SK-N-SH (cell line): ENCODE measurements around the gene SIGLEC8.

ENCODE experiments used
- EZH2phosphoT487 ChIP-seq: fragments of 200-600 bp; sonication (generic); IDR thresholded peaks from 2 replicates; pipeline ENCODE4 v1.6.1; 2017; ENCODE audit warnings: low read depth, mixed run types, mild to moderate bottlenecking, antibody characterized with exemption, moderate library complexity, borderline replicate concordance
- GATA2 ChIP-seq: sonication (generic); formaldehyde crosslinking; IDR thresholded peaks from 2 replicates; pipeline ENCODE4 v1.5.0; 2020; ENCODE audit warnings: mild to moderate bottlenecking, missing genetic modification reagents
- MEF2A ChIP-seq: IDR thresholded peaks from 2 replicates; pipeline ENCODE4 v1.4.0; 2012; ENCODE audit warnings: low read depth, borderline replicate concordance
- MXI1 ChIP-seq: IDR thresholded peaks from 2 replicates; pipeline ENCODE4 v1.6.1; 2012; ENCODE audit warnings: mild to moderate bottlenecking, low read depth, low read length, improper control_type of control experiment
- RAD21 ChIP-seq: IDR thresholded peaks from 2 replicates; pipeline ENCODE4 v1.6.1; 2012; ENCODE audit warnings: mild to moderate bottlenecking, low read length
- RFX5 ChIP-seq: IDR thresholded peaks from 2 replicates; pipeline ENCODE4 v1.6.1; 2012; ENCODE audit warnings: mild to moderate bottlenecking, improper control_type of control experiment, low read length
- SIN3A ChIP-seq: IDR thresholded peaks from 2 replicates; pipeline ENCODE4 v1.6.1; 2012; ENCODE audit warnings: low read depth, mild to moderate bottlenecking, low read length, moderate library complexity, borderline replicate concordance
- TCF12 ChIP-seq: IDR thresholded peaks from 2 replicates; pipeline ENCODE4 v1.4.0; 2012
- YY1 ChIP-seq: IDR thresholded peaks from 2 replicates; pipeline ENCODE4 v1.4.0; 2012; ENCODE audit warnings: low read depth, mild to moderate bottlenecking
- TF ChIP-seq, protein P1 (sequence below): fragments of 200-600 bp; sonication (generic); IDR thresholded peaks from 2 replicates; pipeline ENCODE4 v1.6.1; 2017; ENCODE audit warnings: antibody characterized with exemption, mild to moderate bottlenecking, moderate library complexity
- TF ChIP-seq, protein P2 (sequence below): IDR thresholded peaks from 2 replicates; pipeline ENCODE4 v1.6.1; 2012; ENCODE audit warnings: mild to moderate bottlenecking, low read depth, low read length, moderate library complexity
- TF ChIP-seq, protein P3 (sequence below): IDR thresholded peaks from 2 replicates; pipeline ENCODE4 v1.4.0; 2012; ENCODE audit warnings: low read depth, borderline replicate concordance
- TF ChIP-seq, protein P4 (sequence below): IDR thresholded peaks from 2 replicates; pipeline ENCODE4 v1.4.0; 2012; ENCODE audit warnings: low read depth

DNA sequence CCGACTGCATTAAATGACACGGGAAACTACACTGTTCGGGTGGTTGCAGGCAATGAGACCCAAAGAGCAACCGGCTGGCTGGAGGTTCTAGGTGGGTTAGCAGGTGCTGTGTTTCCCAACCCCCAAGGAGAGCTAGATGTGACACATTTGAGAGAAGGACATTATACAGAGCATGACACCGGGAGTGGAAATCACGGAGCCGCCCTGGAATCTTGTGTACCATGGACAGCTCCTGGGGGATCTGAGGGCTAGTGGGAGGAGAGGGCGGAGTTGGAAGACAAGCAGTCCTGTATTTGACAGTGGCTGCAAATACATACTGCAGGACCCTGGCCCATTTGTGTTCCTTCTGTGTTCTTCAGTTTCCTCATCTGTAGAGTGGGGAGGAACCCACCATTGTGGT, 22.3 kb upstream of the SIGLEC8 start:
- no peak for TF ChIP-seq RAD21
- TF ChIP-seq, protein P1, sequence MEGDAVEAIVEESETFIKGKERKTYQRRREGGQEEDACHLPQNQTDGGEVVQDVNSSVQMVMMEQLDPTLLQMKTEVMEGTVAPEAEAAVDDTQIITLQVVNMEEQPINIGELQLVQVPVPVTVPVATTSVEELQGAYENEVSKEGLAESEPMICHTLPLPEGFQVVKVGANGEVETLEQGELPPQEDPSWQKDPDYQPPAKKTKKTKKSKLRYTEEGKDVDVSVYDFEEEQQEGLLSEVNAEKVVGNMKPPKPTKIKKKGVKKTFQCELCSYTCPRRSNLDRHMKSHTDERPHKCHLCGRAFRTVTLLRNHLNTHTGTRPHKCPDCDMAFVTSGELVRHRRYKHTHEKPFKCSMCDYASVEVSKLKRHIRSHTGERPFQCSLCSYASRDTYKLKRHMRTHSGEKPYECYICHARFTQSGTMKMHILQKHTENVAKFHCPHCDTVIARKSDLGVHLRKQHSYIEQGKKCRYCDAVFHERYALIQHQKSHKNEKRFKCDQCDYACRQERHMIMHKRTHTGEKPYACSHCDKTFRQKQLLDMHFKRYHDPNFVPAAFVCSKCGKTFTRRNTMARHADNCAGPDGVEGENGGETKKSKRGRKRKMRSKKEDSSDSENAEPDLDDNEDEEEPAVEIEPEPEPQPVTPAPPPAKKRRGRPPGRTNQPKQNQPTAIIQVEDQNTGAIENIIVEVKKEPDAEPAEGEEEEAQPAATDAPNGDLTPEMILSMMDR: no peak
- TF ChIP-seq GATA2: no peak
- TF ChIP-seq EZH2phosphoT487: no peak
- TF ChIP-seq MEF2A: no peak
- TF ChIP-seq, protein P2, sequence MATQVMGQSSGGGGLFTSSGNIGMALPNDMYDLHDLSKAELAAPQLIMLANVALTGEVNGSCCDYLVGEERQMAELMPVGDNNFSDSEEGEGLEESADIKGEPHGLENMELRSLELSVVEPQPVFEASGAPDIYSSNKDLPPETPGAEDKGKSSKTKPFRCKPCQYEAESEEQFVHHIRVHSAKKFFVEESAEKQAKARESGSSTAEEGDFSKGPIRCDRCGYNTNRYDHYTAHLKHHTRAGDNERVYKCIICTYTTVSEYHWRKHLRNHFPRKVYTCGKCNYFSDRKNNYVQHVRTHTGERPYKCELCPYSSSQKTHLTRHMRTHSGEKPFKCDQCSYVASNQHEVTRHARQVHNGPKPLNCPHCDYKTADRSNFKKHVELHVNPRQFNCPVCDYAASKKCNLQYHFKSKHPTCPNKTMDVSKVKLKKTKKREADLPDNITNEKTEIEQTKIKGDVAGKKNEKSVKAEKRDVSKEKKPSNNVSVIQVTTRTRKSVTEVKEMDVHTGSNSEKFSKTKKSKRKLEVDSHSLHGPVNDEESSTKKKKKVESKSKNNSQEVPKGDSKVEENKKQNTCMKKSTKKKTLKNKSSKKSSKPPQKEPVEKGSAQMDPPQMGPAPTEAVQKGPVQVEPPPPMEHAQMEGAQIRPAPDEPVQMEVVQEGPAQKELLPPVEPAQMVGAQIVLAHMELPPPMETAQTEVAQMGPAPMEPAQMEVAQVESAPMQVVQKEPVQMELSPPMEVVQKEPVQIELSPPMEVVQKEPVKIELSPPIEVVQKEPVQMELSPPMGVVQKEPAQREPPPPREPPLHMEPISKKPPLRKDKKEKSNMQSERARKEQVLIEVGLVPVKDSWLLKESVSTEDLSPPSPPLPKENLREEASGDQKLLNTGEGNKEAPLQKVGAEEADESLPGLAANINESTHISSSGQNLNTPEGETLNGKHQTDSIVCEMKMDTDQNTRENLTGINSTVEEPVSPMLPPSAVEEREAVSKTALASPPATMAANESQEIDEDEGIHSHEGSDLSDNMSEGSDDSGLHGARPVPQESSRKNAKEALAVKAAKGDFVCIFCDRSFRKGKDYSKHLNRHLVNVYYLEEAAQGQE: peak; percentile 95
- no peak for TF ChIP-seq YY1
- no peak for TF ChIP-seq RFX5
- TF ChIP-seq, protein P3, sequence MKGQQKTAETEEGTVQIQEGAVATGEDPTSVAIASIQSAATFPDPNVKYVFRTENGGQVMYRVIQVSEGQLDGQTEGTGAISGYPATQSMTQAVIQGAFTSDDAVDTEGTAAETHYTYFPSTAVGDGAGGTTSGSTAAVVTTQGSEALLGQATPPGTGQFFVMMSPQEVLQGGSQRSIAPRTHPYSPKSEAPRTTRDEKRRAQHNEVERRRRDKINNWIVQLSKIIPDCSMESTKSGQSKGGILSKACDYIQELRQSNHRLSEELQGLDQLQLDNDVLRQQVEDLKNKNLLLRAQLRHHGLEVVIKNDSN: no peak
- TF ChIP-seq TCF12: no peak
- TF ChIP-seq MXI1: no peak
- TF ChIP-seq, protein P4, sequence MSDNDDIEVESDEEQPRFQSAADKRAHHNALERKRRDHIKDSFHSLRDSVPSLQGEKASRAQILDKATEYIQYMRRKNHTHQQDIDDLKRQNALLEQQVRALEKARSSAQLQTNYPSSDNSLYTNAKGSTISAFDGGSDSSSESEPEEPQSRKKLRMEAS: no peak
- TF ChIP-seq SIN3A: no peak
